ENCODE measurements around the gene CD99. TPM values are rescaled to one million over a fixed set of nuclear protein-coding genes. Genes with fewer than 3 reads are reported as not detected.

Gene CD99
- total RNA-seq, 1 experiment from 2014 or later = 92.1 TPM

DNA sequence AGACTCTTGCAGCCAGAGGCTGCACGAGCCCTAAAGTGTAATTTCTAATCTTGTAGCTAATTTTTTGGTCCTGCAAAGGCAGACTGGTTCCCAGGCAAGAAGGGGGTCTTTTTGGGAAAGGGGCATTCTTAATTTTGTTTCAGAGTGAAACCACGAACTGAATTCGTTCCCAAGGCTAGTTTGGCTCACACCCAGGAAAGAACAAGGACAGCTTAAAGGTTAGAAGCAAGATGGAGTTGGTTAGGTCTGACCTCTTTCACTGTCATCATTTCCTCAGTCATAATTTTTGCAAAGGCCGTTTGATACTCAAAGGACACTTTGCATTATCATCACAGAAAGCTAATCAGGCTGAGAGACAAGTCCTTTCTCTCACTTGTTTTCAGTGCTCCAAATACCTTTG is 91.7 kb downstream of the CD99 start:
- Histone ChIP-seq H3K4me1 (ENCODE audit: insufficient read depth, low read length) (peaks cover 4% of the 10 kb centered on the region; the same call in 1 of the 2 replicates), H3K27ac (ENCODE audit: insufficient read length, low read depth, low read length) (no peak overlapping the region), H4K5ac (ENCODE audit: insufficient read length, low read depth, low read length) (no peak overlapping the region), H4K91ac (ENCODE audit: insufficient read length, low read depth, low read length) (no peak overlapping the region), H3K14ac (ENCODE audit: insufficient read depth, low read length) (no peak overlapping the region), H4K8ac (replicated peaks; ENCODE audit: insufficient read length, low read depth, low read length) (no peak overlapping the region), H3K4ac (ENCODE audit: low read depth, low read length) (no peak overlapping the region), H2AFZ (ENCODE audit: low read length) (no peak overlapping the region), H3K23me2 (ENCODE audit: insufficient read length, low read depth, low read length, poor library complexity, severe bottlenecking) (no peaks in the 10 kb centered on the region), H3K79me2 (ENCODE audit: insufficient read depth, low read length) (no peaks in the 10 kb centered on the region), H3K56ac (ENCODE audit: insufficient read length, low read depth, low read length) (no peak overlapping the region), H2BK12ac (ENCODE audit: insufficient read length, low read depth, low read length) (no peak overlapping the region), H4K20me1 (ENCODE audit: control insufficient read depth, insufficient read depth, insufficient read length) (no peaks in the 10 kb centered on the region), H2AK5ac (ENCODE audit: insufficient read length, low read length) (no peak overlapping the region), H3K9me3 (ENCODE audit: control insufficient read depth, low read depth, low read length) (no peaks in the 10 kb centered on the region), H3K23ac (ENCODE audit: insufficient read length, low read depth, low read length) (no peak overlapping the region), H3K79me1 (ENCODE audit: insufficient read depth, low read depth, low read length, poor library complexity, severe bottlenecking) (no peaks in the 10 kb centered on the region), H3K27me3 (ENCODE audit: insufficient read depth, low read length) (no peaks in the 10 kb centered on the region), H3K9ac (ENCODE audit: extremely low read depth, insufficient read length, low read length) (no peak overlapping the region), H3K4me2 (ENCODE audit: insufficient read depth, insufficient read length, low read length) (no peak overlapping the region), H2BK5ac (ENCODE audit: insufficient read length, low read length) (no peak overlapping the region), H2BK15ac (ENCODE audit: low read depth, low read length) (no peak overlapping the region), H3K18ac (ENCODE audit: insufficient read length, low read depth, low read length) (no peak overlapping the region), H2BK120ac (ENCODE audit: low read depth, low read length, poor library complexity, severe bottlenecking) (no peak overlapping the region), H3T11ph (ENCODE audit: low read length) (no peak overlapping the region), H2BK20ac (ENCODE audit: low read depth, low read length, poor library complexity, severe bottlenecking) (no peak overlapping the region)
- no peaks in the 10 kb centered on the region; the same call in 1 of the 2 replicates for H3K27me3 Mint-ChIP-seq (ENCODE audit: low read depth)
- H3K9me3 Mint-ChIP-seq = no peaks in the 10 kb centered on the region
- H3K36me3 Mint-ChIP-seq (ENCODE audit: insufficient read depth in 1 of 3, low read depth in 3 of 3) = peaks cover 0 to 2% (median 0%) of the 10 kb centered on the region in 3 experiments; a peak in 1 of 7 replicates
- peak overlapping the region in 2 of 3 experiments; percentile 74 to 98; a peak in 6 of 7 replicates for H3K27ac Mint-ChIP-seq
- no peak for DNase-seq
- peaks cover 58 to 60% of the 10 kb centered on the region in 2 experiments for H3K4me1 Mint-ChIP-seq
- TF ChIP-seq, protein P1, sequence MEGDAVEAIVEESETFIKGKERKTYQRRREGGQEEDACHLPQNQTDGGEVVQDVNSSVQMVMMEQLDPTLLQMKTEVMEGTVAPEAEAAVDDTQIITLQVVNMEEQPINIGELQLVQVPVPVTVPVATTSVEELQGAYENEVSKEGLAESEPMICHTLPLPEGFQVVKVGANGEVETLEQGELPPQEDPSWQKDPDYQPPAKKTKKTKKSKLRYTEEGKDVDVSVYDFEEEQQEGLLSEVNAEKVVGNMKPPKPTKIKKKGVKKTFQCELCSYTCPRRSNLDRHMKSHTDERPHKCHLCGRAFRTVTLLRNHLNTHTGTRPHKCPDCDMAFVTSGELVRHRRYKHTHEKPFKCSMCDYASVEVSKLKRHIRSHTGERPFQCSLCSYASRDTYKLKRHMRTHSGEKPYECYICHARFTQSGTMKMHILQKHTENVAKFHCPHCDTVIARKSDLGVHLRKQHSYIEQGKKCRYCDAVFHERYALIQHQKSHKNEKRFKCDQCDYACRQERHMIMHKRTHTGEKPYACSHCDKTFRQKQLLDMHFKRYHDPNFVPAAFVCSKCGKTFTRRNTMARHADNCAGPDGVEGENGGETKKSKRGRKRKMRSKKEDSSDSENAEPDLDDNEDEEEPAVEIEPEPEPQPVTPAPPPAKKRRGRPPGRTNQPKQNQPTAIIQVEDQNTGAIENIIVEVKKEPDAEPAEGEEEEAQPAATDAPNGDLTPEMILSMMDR (conservative IDR thresholded peaks at IDR 0.05) = no peak
- WGBS (ENCODE audit: extremely low coverage, insufficient read length, low lambda C conversion rate) = no CpG with 5 or more reads among the region's 4 CpGs
- H3K4me3 Mint-ChIP-seq = peak overlapping the region in 1 of 2 experiments; percentile 10; a peak in 1 of 5 replicates
